Fibroblast of pulmonary artery (primary cell): ENCODE results near the gene RALGDS.

Experiments used
- DNase-seq: peaks from one replicate; pipeline ENCODE4 v3.0.0-alpha.2; 2010; ENCODE audit warnings: low read depth
- H3K4me3 ChIP-seq: replicated peaks from 2 replicates; pipeline ENCODE4 v1.5.1; 2011; ENCODE audit warnings: low read depth, mild to moderate bottlenecking, control low read depth, low read length, moderate library complexity
- TF ChIP-seq, protein P1 (sequence below): IDR thresholded peaks from 2 replicates; pipeline ENCODE4 v1.5.1; 2011; ENCODE audit warnings: mild to moderate bottlenecking, control low read depth, low read length, inconsistent platforms; ENCODE audit errors: missing control alignments

RALGDS gene

DNA sequence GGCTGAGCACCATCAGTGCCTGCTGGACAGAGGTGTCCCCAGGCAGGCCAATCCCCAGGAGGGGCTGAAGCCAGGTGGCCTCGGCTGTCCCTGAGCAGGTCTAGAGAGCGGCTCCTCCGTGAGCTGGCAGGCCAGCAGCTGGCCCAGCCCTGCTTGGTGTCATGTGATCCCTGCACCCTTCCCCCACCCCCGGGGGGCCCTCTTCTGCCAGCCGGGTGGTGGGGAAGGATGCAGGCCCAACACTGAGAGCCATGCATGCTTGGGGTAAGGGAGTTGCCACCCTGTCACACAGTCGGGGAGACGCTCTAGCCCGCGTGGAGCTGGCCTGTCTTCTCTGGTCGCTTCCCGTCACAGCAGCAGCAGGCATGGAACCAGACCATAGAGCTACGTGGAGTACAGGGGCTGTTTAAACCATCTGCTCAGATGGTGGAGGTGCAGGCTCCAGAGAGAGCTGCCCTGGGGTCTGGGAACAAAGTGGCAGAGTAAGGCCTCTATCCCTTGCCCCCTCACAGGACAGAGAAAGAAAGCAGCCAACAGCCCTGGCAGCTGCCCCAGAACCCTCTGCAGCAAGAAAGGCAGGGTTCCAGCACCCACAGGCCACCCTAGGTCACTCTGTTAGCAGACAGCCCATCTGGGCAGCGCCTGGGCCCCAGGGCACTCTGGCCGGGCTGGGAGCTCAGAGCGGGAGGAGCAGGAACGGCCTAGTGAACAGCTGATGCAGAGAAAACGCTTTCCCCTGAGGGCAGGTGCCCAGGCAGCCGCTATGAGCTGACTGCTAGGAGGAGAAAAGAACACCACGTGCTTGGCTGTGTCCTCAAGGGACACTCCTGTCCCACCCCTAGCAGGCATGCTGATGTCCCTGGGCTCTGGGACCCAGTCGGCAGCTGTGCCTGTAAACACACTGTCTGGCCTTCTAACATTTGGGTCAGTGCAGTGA lies 6.8 kb downstream of the RALGDS start:
- no peak overlapping the region for H3K4me3 ChIP-seq
- TF ChIP-seq, protein P1, sequence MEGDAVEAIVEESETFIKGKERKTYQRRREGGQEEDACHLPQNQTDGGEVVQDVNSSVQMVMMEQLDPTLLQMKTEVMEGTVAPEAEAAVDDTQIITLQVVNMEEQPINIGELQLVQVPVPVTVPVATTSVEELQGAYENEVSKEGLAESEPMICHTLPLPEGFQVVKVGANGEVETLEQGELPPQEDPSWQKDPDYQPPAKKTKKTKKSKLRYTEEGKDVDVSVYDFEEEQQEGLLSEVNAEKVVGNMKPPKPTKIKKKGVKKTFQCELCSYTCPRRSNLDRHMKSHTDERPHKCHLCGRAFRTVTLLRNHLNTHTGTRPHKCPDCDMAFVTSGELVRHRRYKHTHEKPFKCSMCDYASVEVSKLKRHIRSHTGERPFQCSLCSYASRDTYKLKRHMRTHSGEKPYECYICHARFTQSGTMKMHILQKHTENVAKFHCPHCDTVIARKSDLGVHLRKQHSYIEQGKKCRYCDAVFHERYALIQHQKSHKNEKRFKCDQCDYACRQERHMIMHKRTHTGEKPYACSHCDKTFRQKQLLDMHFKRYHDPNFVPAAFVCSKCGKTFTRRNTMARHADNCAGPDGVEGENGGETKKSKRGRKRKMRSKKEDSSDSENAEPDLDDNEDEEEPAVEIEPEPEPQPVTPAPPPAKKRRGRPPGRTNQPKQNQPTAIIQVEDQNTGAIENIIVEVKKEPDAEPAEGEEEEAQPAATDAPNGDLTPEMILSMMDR, result no peak
- DNase-seq, result no peak

DNA sequence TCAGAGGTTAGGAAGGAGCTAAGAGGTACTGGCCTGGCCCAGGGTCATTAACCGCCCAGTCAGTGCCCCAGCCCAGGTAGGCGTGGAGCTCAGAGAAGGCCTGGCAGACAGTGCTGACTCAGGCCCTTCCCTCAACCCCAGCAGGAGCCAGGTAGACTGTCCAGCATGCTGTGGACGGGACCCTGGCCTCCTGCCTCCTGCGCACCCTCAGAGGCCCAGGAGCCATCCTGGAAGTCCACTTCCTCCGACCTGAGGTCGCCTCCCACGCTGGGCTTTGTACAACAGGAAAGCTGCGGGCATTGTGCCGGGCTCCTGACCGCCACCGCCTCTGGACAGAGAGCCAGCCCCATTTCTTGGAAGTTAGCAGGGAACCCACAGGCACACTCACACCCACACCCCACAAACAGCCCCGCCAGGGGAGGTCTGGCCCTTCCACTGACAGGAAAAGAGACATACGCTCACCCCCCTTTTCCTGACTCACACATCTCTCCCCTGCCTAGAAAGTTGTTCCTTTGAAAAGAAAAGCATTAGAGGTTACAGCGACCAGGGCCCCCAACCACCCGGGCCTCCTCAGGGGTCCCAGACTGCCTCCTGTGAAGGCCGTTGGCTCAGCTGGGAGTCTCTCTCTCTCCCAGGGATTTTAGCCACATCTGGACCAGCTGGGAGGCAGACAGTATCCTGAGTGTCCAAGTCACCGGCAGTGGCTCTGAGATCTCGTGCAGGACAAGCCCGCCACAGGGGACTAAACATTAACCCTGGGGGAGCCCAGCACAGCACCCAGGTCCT lies 7.7 kb downstream of the RALGDS start:
- no peak for DNase-seq
- TF ChIP-seq, protein P1, result no peak
- H3K4me3 ChIP-seq, result no peak overlapping the region

DNA sequence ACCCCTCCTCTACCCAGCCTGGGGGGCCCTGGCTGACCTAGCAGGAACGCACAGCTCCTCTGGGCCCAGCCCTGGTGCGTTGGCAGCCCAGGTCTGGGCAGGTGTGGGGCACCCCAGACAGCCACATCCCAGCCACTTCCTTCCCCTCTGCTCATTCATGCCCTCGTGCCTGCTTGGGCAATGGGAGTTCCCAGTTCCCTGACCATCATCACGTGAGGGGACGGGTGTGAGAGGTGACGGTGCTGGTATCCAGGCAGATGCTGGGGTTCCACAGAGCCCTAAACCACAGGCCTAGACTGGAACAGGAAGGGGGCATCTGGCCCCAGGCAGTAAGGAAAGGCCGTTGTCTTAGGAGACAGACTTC lies 8.4 kb downstream of the RALGDS start:
- DNase-seq, result no peak
- TF ChIP-seq, protein P1, result no peak
- no peak overlapping the region for H3K4me3 ChIP-seq

DNA sequence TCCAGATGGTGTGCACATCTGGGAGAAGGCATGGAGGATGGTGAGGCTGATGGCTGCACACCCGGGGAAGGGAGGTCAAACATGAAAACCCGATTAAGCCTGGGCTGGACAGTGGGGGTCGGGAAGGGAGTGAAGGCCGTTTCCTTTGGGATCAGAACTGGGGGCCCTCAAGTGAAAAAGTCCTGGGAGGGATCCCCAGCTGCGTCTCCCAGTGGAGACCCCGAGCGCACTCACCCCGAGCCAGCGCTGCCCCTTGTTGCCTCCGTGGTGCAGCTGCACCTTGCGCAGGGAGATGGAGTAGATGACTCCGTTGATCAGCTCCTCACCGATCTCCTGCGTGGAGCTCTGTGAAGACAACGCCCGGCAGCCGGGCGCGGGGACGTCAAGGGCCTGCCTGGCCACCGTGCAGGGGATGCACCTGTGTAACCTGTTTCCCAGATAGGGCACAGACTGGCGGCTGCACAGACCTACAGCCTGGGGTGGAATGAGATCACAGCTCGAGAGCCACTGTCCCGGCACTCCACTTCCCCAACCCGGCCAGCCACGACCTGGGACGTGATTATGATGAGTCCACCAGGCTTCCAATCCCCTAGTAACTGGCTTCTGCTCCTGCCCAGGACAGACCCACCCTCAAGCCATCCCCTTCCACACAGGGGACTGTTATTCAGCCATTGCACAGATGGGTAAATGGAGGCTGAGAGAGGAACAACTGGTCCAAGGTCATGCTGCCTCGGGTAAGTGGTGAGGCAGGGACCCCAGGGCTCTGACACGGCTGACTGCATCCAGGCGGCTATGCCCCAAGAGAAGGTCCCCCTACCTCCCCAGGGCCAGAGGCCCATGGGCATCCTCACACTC lies 9.0 kb downstream of the RALGDS start:
- no peak for DNase-seq
- H3K4me3 ChIP-seq, result no peak overlapping the region
- TF ChIP-seq, protein P1, result no peak

DNA sequence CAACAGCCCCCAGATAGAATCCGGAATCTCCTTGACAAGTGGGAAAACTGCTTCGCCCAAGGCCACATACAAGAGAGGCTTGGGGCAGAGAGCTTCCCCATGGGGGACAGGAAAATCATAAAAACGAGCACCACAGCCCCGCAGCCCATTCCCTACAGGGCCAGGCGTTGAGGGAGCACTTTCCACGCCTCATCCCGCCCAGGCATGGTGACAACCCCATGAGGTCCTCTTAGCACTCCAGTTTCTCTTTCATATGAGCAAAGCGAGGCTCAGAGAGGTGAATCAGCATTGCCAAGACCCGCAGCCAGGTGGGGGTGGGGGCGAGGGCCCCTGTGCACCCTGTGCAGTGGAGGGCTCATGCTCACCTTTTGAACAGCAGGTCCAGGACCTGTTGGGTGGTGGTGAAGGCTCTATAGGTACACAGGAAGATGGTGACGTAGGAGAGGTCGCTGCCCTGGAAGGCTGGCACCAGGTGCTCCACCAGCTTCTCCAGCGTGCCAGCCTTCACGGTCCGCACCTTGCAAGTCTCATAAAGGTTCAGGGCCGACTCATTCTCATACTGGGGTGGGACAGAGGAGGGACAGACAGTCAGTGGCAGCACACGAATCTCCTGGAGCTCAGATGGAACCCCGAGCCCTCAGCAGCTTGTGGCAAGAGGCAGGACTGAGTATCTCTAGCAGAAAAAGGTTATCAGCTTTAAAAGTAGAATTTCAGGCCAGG lies 10.9 kb downstream of the RALGDS start:
- no peak overlapping the region for H3K4me3 ChIP-seq
- TF ChIP-seq, protein P1, result no peak
- DNase-seq, result no peak
